IMR-90 (cell line): ENCODE measurements around the gene BPIFB2. TPM values are rescaled to one million over a fixed set of nuclear protein-coding genes. Genes with fewer than 3 reads are reported as not detected.

Experiments
- ATAC-seq: fragments of 200-7000 bp; cut with Tn5 transposase; 2 replicates; pipeline ENCODE4 v1.9.1; 2020; ENCODE audit warnings: low read depth, mild to moderate bottlenecking, moderate library complexity
- BruUV-seq: library from RNA; stranded (reverse); fragments of 400-500 nt; replicated peaks from 2 replicates; lab custom pipeline; 2021; lab: Mats Ljungman, UMichigan
- CTCF ChIA-PET: fragments of 300-600 bp; formaldehyde crosslinking; extraction: SDS; loops from one replicate; lab custom pipeline; 2021; ENCODE audit warnings: antibody characterized with exemption; lab: Yijun Ruan, JAX
- POLR2A ChIA-PET: fragments of 300-600 bp; sonication (Branson Sonifier 250); formaldehyde crosslinking; loops from one replicate; lab custom pipeline; 2022; ENCODE audit warnings: antibody characterized with exemption; ENCODE audit not compliant: unreplicated experiment; lab: Charles Lee
- DNase-seq: peaks from one replicate; pipeline ENCODE4 v3.0.0; 2013
- H2AFZ ChIP-seq: replicated peaks from 2 replicates; pipeline ENCODE3; 2013; ENCODE audit warnings: low read length, mild to moderate bottlenecking; ENCODE audit not compliant: poor library complexity
- H2AK5ac ChIP-seq: 2 replicates; pipeline ENCODE4 v1.6.1; 2013; ENCODE audit warnings: low read depth, low read length, inconsistent platforms
- H2AK9ac ChIP-seq: replicated peaks from 2 replicates; pipeline ENCODE3; 2013; ENCODE audit warnings: mild to moderate bottlenecking, low read depth, low read length, moderate library complexity; ENCODE audit not compliant: poor library complexity
- H2BK120ac ChIP-seq: 2 replicates; pipeline ENCODE4 v1.6.1; 2013; ENCODE audit warnings: low read depth, low read length, inconsistent platforms
- H2BK15ac ChIP-seq: 3 replicates; pipeline ENCODE4 v1.6.1; 2013; ENCODE audit warnings: low read depth, low read length, inconsistent platforms
- H2BK20ac ChIP-seq: 2 replicates; pipeline ENCODE4 v1.6.1; 2013; ENCODE audit warnings: low read depth, mild to moderate bottlenecking, inconsistent platforms, low read length, moderate library complexity
- H2BK5ac ChIP-seq: 2 replicates; pipeline ENCODE4 v1.6.1; 2013; ENCODE audit warnings: mild to moderate bottlenecking, low read depth, low read length, inconsistent platforms; ENCODE audit not compliant: poor library complexity, severe bottlenecking
- H3K14ac ChIP-seq: replicated peaks from 2 replicates; pipeline ENCODE4 v1.6.1; 2013; ENCODE audit warnings: low read depth, low read length, inconsistent platforms
- H3K18ac ChIP-seq: 2 replicates; pipeline ENCODE4 v1.6.1; 2013; ENCODE audit warnings: low read depth, low read length, control low read depth
- H3K23ac ChIP-seq: 2 replicates; pipeline ENCODE4 v1.6.1; 2013; ENCODE audit warnings: low read depth, low read length, inconsistent platforms
- H3K27ac ChIP-seq: 2 replicates; pipeline ENCODE4 v1.5.1; 2013; ENCODE audit warnings: mild to moderate bottlenecking, control low read depth, low read length; ENCODE audit not compliant: insufficient read depth
- H3K27me3 ChIP-seq: 2 replicates; pipeline ENCODE4 v1.6.1; 2013; ENCODE audit warnings: low read length; ENCODE audit not compliant: control insufficient read depth, insufficient read depth
- H3K36me3 ChIP-seq: 2 replicates; pipeline ENCODE4 v1.6.1; 2013; ENCODE audit warnings: low read length, mixed read lengths; ENCODE audit not compliant: control insufficient read depth, insufficient read depth
- H3K4ac ChIP-seq: 2 replicates; pipeline ENCODE4 v1.6.1; 2013; ENCODE audit warnings: low read depth, low read length, inconsistent platforms
- H3K4me1 ChIP-seq: 2 replicates; pipeline ENCODE4 v1.6.1; 2013; ENCODE audit warnings: low read length, mixed read lengths; ENCODE audit not compliant: control insufficient read depth, insufficient read depth
- H3K4me2 ChIP-seq: 2 replicates; pipeline ENCODE4 v1.6.1; 2013; ENCODE audit warnings: low read depth, mild to moderate bottlenecking, control low read depth, low read length, moderate library complexity
- H3K4me3 ChIP-seq: 2 replicates; pipeline ENCODE4 v1.5.1; 2013; ENCODE audit warnings: low read depth, mild to moderate bottlenecking, control low read depth, low read length, moderate library complexity; ENCODE audit not compliant: insufficient read depth
- H3K56ac ChIP-seq: 2 replicates; pipeline ENCODE4 v1.6.1; 2013; ENCODE audit warnings: low read length, inconsistent platforms; ENCODE audit not compliant: insufficient read depth; ENCODE audit errors: extremely low read depth
- H3K79me1 ChIP-seq, 2 experiments: 2 replicates each; pipeline ENCODE4 v1.6.1; 2013; ENCODE audit warnings: low read length in 2 of 2, inconsistent platforms in 1 of 2, low read depth in 1 of 2
- H3K9ac ChIP-seq: 2 replicates; pipeline ENCODE4 v1.6.1; 2013; ENCODE audit warnings: low read depth, low read length, control low read depth
- H3K9me1 ChIP-seq: 2 replicates; pipeline ENCODE4 v1.6.1; 2013; ENCODE audit warnings: low read length, inconsistent platforms; ENCODE audit not compliant: insufficient read depth
- H3K9me3 ChIP-seq: 2 replicates; pipeline ENCODE4 v1.6.1; 2013; ENCODE audit warnings: low read length; ENCODE audit not compliant: control insufficient read depth, insufficient read depth
- H4K20me1 ChIP-seq: 2 replicates; pipeline ENCODE4 v1.6.1; 2013; ENCODE audit warnings: low read length, inconsistent platforms; ENCODE audit not compliant: insufficient read depth
- H4K5ac ChIP-seq: 2 replicates; pipeline ENCODE4 v1.6.1; 2013; ENCODE audit warnings: mild to moderate bottlenecking, low read depth, low read length, control low read depth
- H4K8ac ChIP-seq, 2 experiments: 2 replicates each; pipeline ENCODE4 v1.6.1; 2013; ENCODE audit warnings: low read depth in 2 of 2, low read length in 2 of 2, control low read depth in 1 of 2, inconsistent platforms in 1 of 2
- H4K91ac ChIP-seq: 2 replicates; pipeline ENCODE4 v1.6.1; 2013; ENCODE audit warnings: low read depth, low read length, inconsistent platforms; ENCODE audit not compliant: insufficient read depth
- RCOR1 ChIP-seq: IDR thresholded peaks from 2 replicates; pipeline ENCODE4 v1.6.1; 2012; ENCODE audit warnings: mild to moderate bottlenecking, low read length, improper control_type of control experiment; ENCODE audit not compliant: insufficient replicate concordance
- USF2 ChIP-seq: fragments of 150-350 bp; IDR thresholded peaks from 2 replicates; pipeline ENCODE4 v1.6.1; 2017; ENCODE audit warnings: mild to moderate bottlenecking, antibody characterized with exemption, low read length, low read depth
- WGBS, 2 experiments: methylation state at CpG; one replicate each; pipeline versions ENCODE4 v1.1.5 to v1.1.7; 2013; ENCODE audit warnings: missing lambda C conversion rate in 2 of 2; ENCODE audit not compliant: insufficient read length in 1 of 2; ENCODE audit errors: extremely low coverage in 2 of 2; 5-methylcytosine and 5-hydroxymethylcytosine counted together
- dilution Hi-C: fragments of 300-500 bp; cut with HindIII; formaldehyde crosslinking; loops from one replicate; pipeline ENCODE4 v1.14.3; 2018; ENCODE audit warnings: low sequenced_read_pairs; ENCODE audit not compliant: unreplicated experiment
- in situ Hi-C: fragments of 300-500 bp; cut with MboI; formaldehyde crosslinking; loops from 3 replicates; pipeline ENCODE4 v1.14.3; 2019; ENCODE audit warnings: low sequenced_read_pairs, inconsistent platforms, mixed read lengths
- intact Hi-C: fragments of 100-400 bp; cut with micrococcal nuclease; formaldehyde crosslinking; loops from 2 replicates; pipeline ENCODE4 v1.10.0; 2022
- polyA plus RNA-seq, 3 experiments: library from polyadenylated mRNA; depleted of rRNA; stranded (reverse); fragments of >200 nt; gene quantifications; 2 replicates each; pipeline ENCODE4 v1.2.3, GENCODE V29; 2012; ENCODE audit warnings: low replicate concordance in 1 of 3
- total RNA-seq: library from RNA; depleted of rRNA; stranded (reverse); fragments of >200 nt; gene quantifications from 2 replicates; pipeline ENCODE4 v1.2.3, GENCODE V29; 2012

BPIFB2 gene
- total and polyA plus RNA-seq, 2 of the 4 experiments (the other 2 are of a cell fraction): not detected

DNA sequence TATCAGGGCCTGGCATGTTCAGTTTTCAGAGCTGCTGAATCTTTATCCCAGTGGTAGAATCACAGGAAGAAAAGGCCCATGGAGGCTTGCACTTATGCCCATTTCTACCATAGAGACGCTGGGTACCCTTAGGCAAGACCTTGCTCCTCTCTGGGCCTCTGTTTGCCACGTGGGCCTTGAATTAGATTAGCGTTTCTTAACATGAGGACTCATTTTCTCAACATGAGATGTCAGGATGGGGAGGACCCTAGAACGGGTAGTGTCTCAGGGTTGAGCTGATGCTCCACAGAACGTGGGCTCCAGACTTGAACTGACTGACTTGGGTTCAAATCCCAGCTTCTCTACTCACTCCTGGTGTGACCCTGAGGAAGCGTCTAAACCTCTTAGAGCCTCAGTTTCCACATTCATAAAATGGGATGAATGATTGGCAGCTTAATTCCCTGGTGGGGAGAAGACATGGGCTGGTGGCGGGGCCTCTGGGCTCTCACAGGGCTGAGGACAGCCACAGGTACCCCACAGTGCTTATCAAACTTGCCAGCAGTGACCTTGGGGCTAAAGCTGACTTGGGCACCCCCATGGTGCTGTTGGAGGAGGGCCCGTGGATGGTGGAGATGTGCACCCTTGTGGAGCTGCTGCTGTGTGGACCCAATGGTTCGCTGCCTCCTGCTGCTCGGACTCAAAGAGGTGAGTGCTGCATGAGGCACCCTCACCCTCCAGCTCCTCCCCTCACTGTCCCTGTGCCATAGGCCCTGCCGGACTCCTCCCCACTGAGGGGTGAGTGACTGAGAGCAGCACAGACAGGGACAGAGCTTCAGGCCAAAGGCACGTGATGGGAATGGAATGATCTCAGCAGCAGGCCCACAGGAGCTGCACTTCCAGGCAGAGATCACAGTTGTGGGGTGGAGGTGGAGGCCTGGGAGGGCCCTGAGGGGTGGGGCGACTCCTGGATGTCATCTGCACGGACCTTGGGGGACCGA, 31.5 kb upstream of the BPIFB2 start:
- peaks cover 21% of the 10 kb centered on the region; the same call in 1 of the 2 replicates for H3K27me3 ChIP-seq
- 57% methylated on average over 3 of the region's 15 CpGs; no CpG with 5 or more reads in 1 of the 2 experiments for WGBS, 2 experiments
- no peaks in the 10 kb centered on the region for H3K9me1 ChIP-seq
- H3K36me3 ChIP-seq: no peaks in the 10 kb centered on the region
- H3K23ac ChIP-seq: no peak overlapping the region
- H3K4me2 ChIP-seq: no peak overlapping the region
- H3K4ac ChIP-seq: no peak overlapping the region
- H3K79me1 ChIP-seq: no peaks in the 10 kb centered on the region
- BruUV-seq: no TSS peak
- dilution Hi-C loops: no loop called here
- H2BK15ac ChIP-seq: no peak overlapping the region
- H4K8ac ChIP-seq: no peak overlapping the region
- no peak overlapping the region for H4K91ac ChIP-seq
- H3K14ac ChIP-seq: no peak overlapping the region
- TF ChIP-seq USF2: peak; percentile 53; the same call in 1 of the 2 replicates
- TF ChIP-seq RCOR1: no peak
- no peak overlapping the region for H4K5ac ChIP-seq
- ChIA-PET POLR2A (no interaction called here), CTCF (interaction anchor here (0.6 kb wide), 1 partner anchor 26 kb away, joined by 3 read pairs; no protein-coding TSS in a partner anchor)
- H2BK120ac ChIP-seq: no peak overlapping the region
- no peak overlapping the region for H2BK20ac ChIP-seq
- ATAC-seq (peak; percentile 14; the same call in 1 of the 2 replicates), DNase-seq (no peak)
- no peak overlapping the region for H3K56ac ChIP-seq
- in situ Hi-C loops: no loop called here
- intact Hi-C loops: no loop called here
- no peak overlapping the region for H2AK9ac ChIP-seq
- peak overlapping the region; percentile 21 for H2AFZ ChIP-seq
- H3K18ac ChIP-seq: no peak overlapping the region
- no peaks in the 10 kb centered on the region for H3K9me3 ChIP-seq
- no peak overlapping the region for H3K9ac ChIP-seq
- H3K27ac ChIP-seq: no peak overlapping the region
- H2AK5ac ChIP-seq: no peak overlapping the region
- no peaks in the 10 kb centered on the region for H4K20me1 ChIP-seq
- H2BK5ac ChIP-seq: no peak overlapping the region
- no peak overlapping the region for H3K4me3 ChIP-seq
- H3K4me1 ChIP-seq: no peaks in the 10 kb centered on the region
